NOMO-1 treated with dmso at 0.1 percent for 144 hours (cell line): Measurements from ENCODE around the gene RGP1.

Experiments
- DNase-seq: peaks from one replicate; lab custom pipeline; 2025; ENCODE audit not compliant: unreplicated experiment; lab: John Stamatoyannopoulos, UW

The RGP1 gene

GRCh38 chr9:35743452-35743851 is 5.6 kb upstream of the RGP1 start:
- DNase-seq: peak; percentile 8

- DNase-seq: no peak
These were observed 5.1 kb upstream of the RGP1 start for GRCh38 chr9:35743880-35744518.

GRCh38 chr9:35745569-35745968 is 3.5 kb upstream of the RGP1 start:
- DNase-seq: no peak

- no peak for DNase-seq
These were observed 2.5 kb upstream of the RGP1 start for GRCh38 chr9:35746583-35746982.

- DNase-seq: no peak
These were observed 737 bp upstream of the RGP1 start for GRCh38 chr9:35748242-35748857.

GRCh38 chr9:35749515-35750255 is 598 bp downstream of the RGP1 start:
- DNase-seq: no peak

GRCh38 chr9:35750256-35750531 is 1.1 kb downstream of the RGP1 start:
- no peak for DNase-seq

- no peak for DNase-seq
These were observed 4.4 kb downstream of the RGP1 start for GRCh38 chr9:35753466-35753865.

GRCh38 chr9:35754264-35754663 is 5.2 kb downstream of the RGP1 start, which contains the start of gene MSMP:
Gene MSMP, minus strand, starts transcription at chr9:35754276. Its CDS starts 147 bp downstream, at chr9:35754129.
- DNase-seq: no peak

- no peak for DNase-seq
These were observed 6.0 kb downstream of the RGP1 start for GRCh38 chr9:35755071-35755470.

- peak; percentile 73 for DNase-seq
These were observed 7.5 kb downstream of the RGP1 start for GRCh38 chr9:35756275-35757225.

- peak; percentile 63 for DNase-seq
These were observed 8.3 kb downstream of the RGP1 start for GRCh38 chr9:35757226-35757891.

GRCh38 chr9:35757892-35758275 is 8.8 kb downstream of the RGP1 start:
- DNase-seq: no peak

- peak; percentile 36 for DNase-seq
These were observed 9.5 kb downstream of the RGP1 start for GRCh38 chr9:35758475-35759050.

- DNase-seq: no peak
These were observed 10.7 kb downstream of the RGP1 start for GRCh38 chr9:35759795-35760194.

- no peak for DNase-seq
These were observed 11.6 kb downstream of the RGP1 start for GRCh38 chr9:35760651-35761050.

GRCh38 chr9:35763181-35763580 is 14.1 kb downstream of the RGP1 start:
- no peak for DNase-seq

- DNase-seq: no peak
These were observed 14.7 kb downstream of the RGP1 start for GRCh38 chr9:35763803-35764202.

- DNase-seq: no peak
These were observed 17.9 kb downstream of the RGP1 start for GRCh38 chr9:35766997-35767396.

GRCh38 chr9:35767458-35767857 is 18.4 kb downstream of the RGP1 start:
- no peak for DNase-seq
